DND-41 (cell line): Measurements from ENCODE around the gene GSK3A.

Experiments
- ATAC-seq: fragments of 200-7000 bp; cut with Tn5 transposase; 3 replicates; pipeline ENCODE4 v1.9.1; 2021; ENCODE audit warnings: low read depth; ENCODE audit not compliant: insufficient read depth
- DNase-seq: peaks from one replicate; pipeline ENCODE4 v3.0.0-alpha.2; 2020
- H2AFZ ChIP-seq: 2 replicates; pipeline ENCODE4 v1.6.0; 2012; ENCODE audit warnings: low read depth, low read length
- H3K27ac ChIP-seq: 2 replicates; pipeline ENCODE4 v1.5.1; 2012; ENCODE audit warnings: low read length, inconsistent platforms
- H3K27me3 ChIP-seq: fragments of 200-600 bp; sonication (generic); 2 replicates; pipeline ENCODE4 v1.6.0; 2012; ENCODE audit warnings: low read length, mild to moderate bottlenecking, inconsistent platforms; ENCODE audit not compliant: insufficient read depth, poor library complexity
- H3K36me3 ChIP-seq: 2 replicates; pipeline ENCODE4 v1.5.1; 2012; ENCODE audit warnings: low read length, inconsistent platforms; ENCODE audit not compliant: insufficient read depth
- H3K4me1 ChIP-seq: 2 replicates; pipeline ENCODE4 v1.5.1; 2012; ENCODE audit warnings: mild to moderate bottlenecking, low read length; ENCODE audit not compliant: insufficient read depth
- H3K4me2 ChIP-seq: 2 replicates; pipeline ENCODE4 v1.6.0; 2012; ENCODE audit warnings: mild to moderate bottlenecking, moderate library complexity, low read length, inconsistent platforms; ENCODE audit not compliant: insufficient read depth
- H3K4me3 ChIP-seq, 2 experiments: fragments of 200-600 bp in 1 of 2; shearing (Covaris generic) in 1 of 2; 2 replicates each; pipeline ENCODE4 v1.5.1; 2012 to 2016; ENCODE audit warnings: inconsistent platforms in 2 of 2, low read length in 2 of 2, mild to moderate bottlenecking in 2 of 2, low read depth in 1 of 2, moderate library complexity in 1 of 2
- H3K79me2 ChIP-seq: 2 replicates; pipeline ENCODE4 v1.6.0; 2012; ENCODE audit warnings: low read length, inconsistent platforms; ENCODE audit not compliant: insufficient read depth
- H3K9ac ChIP-seq: 2 replicates; pipeline ENCODE4 v1.6.0; 2012; ENCODE audit warnings: low read depth, mild to moderate bottlenecking, inconsistent platforms, low read length, moderate library complexity
- H3K9me3 ChIP-seq: 2 replicates; pipeline ENCODE4 v1.5.1; 2012; ENCODE audit warnings: low read length, moderate library complexity, mild to moderate bottlenecking, inconsistent platforms; ENCODE audit not compliant: insufficient read depth, severe bottlenecking
- H4K20me1 ChIP-seq: 2 replicates; pipeline ENCODE4 v1.6.0; 2012; ENCODE audit warnings: low read length; ENCODE audit not compliant: insufficient read depth
- EZH2 ChIP-seq: IDR thresholded peaks from 3 replicates; pipeline ENCODE4 v1.6.1; 2012; ENCODE audit warnings: borderline replicate concordance, low read depth, mild to moderate bottlenecking, moderate library complexity, low read length, inconsistent platforms; ENCODE audit not compliant: severe bottlenecking
- TF ChIP-seq, protein P1 (sequence below): IDR thresholded peaks from 2 replicates; pipeline ENCODE4 v1.5.1; 2012; ENCODE audit warnings: borderline replicate concordance, low read length, moderate library complexity, mild to moderate bottlenecking; ENCODE audit not compliant: poor library complexity, severe bottlenecking; ENCODE audit errors: extremely low read depth

The GSK3A gene

DNA sequence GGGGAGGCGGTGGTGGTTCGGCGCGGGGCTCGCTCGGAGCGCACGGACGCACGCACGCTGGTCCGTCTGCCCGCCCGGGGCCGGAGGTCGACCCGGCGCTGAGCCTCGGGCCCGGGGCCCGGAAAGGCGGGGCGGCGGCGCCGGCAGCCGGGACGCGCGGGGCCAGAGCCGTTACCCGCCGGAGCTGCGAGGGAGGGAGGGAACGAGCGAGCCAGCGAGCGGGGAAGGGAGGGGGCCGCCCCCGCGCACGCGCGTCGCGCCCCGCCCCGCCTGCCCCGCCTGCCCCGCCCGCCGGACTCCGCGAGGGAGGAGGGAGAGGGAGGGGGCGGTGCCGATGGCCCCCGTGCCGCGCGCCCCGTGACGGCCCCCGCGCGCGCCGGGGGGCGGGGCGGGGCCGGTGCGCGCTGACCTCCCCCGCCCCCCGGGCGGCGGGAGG, 41.7 kb upstream of the GSK3A start:
- H3K27ac ChIP-seq: peak overlapping the region; percentile 89
- peak; percentile 86 for DNase-seq
- peaks cover 31% of the 10 kb centered on the region for H3K36me3 ChIP-seq
- H3K79me2 ChIP-seq: peaks cover 40% of the 10 kb centered on the region
- H3K9me3 ChIP-seq: no peaks in the 10 kb centered on the region
- peaks cover 54% of the 10 kb centered on the region for H3K4me1 ChIP-seq
- TF ChIP-seq, protein P1, sequence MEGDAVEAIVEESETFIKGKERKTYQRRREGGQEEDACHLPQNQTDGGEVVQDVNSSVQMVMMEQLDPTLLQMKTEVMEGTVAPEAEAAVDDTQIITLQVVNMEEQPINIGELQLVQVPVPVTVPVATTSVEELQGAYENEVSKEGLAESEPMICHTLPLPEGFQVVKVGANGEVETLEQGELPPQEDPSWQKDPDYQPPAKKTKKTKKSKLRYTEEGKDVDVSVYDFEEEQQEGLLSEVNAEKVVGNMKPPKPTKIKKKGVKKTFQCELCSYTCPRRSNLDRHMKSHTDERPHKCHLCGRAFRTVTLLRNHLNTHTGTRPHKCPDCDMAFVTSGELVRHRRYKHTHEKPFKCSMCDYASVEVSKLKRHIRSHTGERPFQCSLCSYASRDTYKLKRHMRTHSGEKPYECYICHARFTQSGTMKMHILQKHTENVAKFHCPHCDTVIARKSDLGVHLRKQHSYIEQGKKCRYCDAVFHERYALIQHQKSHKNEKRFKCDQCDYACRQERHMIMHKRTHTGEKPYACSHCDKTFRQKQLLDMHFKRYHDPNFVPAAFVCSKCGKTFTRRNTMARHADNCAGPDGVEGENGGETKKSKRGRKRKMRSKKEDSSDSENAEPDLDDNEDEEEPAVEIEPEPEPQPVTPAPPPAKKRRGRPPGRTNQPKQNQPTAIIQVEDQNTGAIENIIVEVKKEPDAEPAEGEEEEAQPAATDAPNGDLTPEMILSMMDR: no peak
- no peak for TF ChIP-seq EZH2
- no peaks in the 10 kb centered on the region for H3K27me3 ChIP-seq
- ATAC-seq: no peak; the same call in 2 of the 3 replicates
- peak overlapping the region; percentile 44 for H3K4me2 ChIP-seq
- H3K4me3 ChIP-seq: peak overlapping the region in 1 of 2 experiments; percentile 93; a peak in 2 of 4 replicates
- peaks cover 34% of the 10 kb centered on the region for H4K20me1 ChIP-seq
- H2AFZ ChIP-seq: peak overlapping the region; percentile 57; the same call in 1 of the 2 replicates
- H3K9ac ChIP-seq: peak overlapping the region; percentile 72

DNA sequence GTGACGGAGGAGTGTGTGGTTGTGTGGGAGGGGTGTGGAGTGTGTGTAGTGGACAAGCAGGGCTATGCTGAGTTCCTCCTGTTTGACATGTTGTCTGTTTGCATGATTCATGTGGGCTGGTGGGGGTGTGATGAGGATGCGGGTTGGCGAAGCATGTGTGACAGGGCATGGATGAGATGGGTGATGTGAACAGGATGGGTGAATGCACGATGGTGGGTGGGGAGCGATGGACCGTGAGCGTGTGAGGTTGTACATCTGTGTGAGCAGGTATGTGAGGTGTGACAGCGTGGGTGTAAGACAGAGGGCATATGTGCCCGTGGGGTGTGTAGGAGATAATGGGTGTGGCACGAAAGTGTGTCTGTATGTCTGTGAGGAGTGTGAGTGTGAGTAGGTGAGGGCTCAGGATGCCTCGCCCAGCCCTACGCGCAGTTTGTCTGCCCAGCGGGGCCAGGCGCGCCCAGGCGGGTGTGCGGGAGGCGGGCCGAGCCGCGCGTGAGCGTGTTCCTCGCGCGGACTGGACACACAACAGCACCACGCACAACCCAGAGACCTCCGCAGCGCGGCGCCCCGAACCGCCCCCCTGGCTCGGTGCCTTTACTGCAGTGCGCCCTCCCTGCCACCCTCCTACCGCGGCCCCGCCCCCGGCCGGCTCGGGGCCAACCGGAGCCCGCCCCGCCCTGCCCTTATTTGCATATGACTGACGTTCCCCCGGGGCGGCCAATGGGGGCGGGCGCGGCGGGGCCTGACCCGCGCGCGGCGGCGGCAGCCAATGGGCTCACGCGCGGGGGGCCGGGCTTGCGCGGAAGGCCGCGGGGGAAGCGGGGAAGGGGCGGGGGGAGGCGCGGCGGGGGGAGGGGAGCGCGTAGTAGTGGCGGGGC, 41.0 kb upstream of the GSK3A start:
- Histone ChIP-seq H3K27me3 (no peaks in the 10 kb centered on the region), H3K27ac (peak overlapping the region; percentile 89), H3K4me1 (peaks cover 60% of the 10 kb centered on the region)

DNA sequence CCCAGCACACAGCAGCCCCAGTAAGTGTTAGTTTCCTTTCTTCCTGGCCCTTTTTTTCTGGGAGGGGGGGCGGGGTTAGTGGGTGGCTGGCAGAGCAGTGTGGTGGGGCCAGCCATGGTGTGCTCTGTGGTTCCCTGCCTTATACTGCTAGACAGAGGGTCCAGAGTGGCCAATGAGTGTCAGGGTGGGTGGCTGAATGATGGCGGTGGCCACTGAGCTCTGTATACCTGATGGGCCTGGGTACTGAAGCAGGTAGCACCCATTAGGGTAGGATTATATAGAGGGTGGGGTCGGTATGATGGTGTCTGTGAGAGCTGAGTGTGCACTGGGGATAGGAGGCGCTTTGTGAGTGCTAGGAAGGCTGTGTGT, 40.4 kb upstream of the GSK3A start:
- Histone ChIP-seq H3K9me3 (no peaks in the 10 kb centered on the region), H3K27ac (peak overlapping the region; percentile 74), H3K36me3 (peaks cover 18% of the 10 kb centered on the region), H2AFZ (peak overlapping the region; percentile 73; the same call in 1 of the 2 replicates), H3K79me2 (peaks cover 45% of the 10 kb centered on the region), H4K20me1 (peaks cover 29% of the 10 kb centered on the region), H3K4me2 (peak overlapping the region; percentile 76), H3K4me1 (peaks cover 66% of the 10 kb centered on the region), H3K9ac (peak overlapping the region; percentile 67), H3K4me3 (peak overlapping the region in 1 of 2 experiments; percentile 68; a peak in 2 of 4 replicates), H3K27me3 (no peaks in the 10 kb centered on the region)
- no peak for DNase-seq
- no peak for TF ChIP-seq EZH2
- TF ChIP-seq, protein P1: no peak
- no peak for ATAC-seq

More for the DNA sequence above, 41.0 kb upstream of the GSK3A start:
- H4K20me1 ChIP-seq: peaks cover 29% of the 10 kb centered on the region
- TF ChIP-seq, protein P1: peak; percentile 27
- no peak for TF ChIP-seq EZH2
- ATAC-seq (peak; percentile 68), DNase-seq (peak; percentile 97)
- H3K79me2 ChIP-seq: peaks cover 45% of the 10 kb centered on the region
- peak overlapping the region; percentile 73 for H2AFZ ChIP-seq
- peak overlapping the region; percentile 76 for H3K4me2 ChIP-seq
- peaks cover 25% of the 10 kb centered on the region for H3K36me3 ChIP-seq
- no peaks in the 10 kb centered on the region for H3K9me3 ChIP-seq
- peak overlapping the region; percentile 19 to 93; a peak in 3 of 4 replicates for H3K4me3 ChIP-seq
- H3K9ac ChIP-seq: peak overlapping the region; percentile 72
